Nephron progenitor cell (in vitro differentiated cells): ENCODE measurements around the gene BTN1A1.

Experiments used
- DNase-seq: peaks from one replicate; pipeline ENCODE4 v3.0.0; 2021
- H3K27ac Mint-ChIP-seq: 2 replicates; pipeline ENCODE4 v1.8.0; 2021; ENCODE audit warnings: mild to moderate bottlenecking, moderate library complexity, mixed read lengths
- H3K27me3 Mint-ChIP-seq: 2 replicates; pipeline ENCODE4 v1.8.0; 2021; ENCODE audit warnings: mild to moderate bottlenecking, low read depth, mixed read lengths; ENCODE audit not compliant: poor library complexity
- H3K36me3 Mint-ChIP-seq: 2 replicates; pipeline ENCODE4 v1.8.0; 2021; ENCODE audit warnings: low read depth, mixed read lengths
- H3K4me1 Mint-ChIP-seq: 2 replicates; pipeline ENCODE4 v1.8.0; 2021; ENCODE audit warnings: mixed read lengths
- H3K4me3 Mint-ChIP-seq: 2 replicates; pipeline ENCODE4 v1.8.0; 2021; ENCODE audit warnings: mild to moderate bottlenecking, moderate library complexity, mixed read lengths
- H3K9me3 Mint-ChIP-seq: 2 replicates; pipeline ENCODE4 v1.8.0; 2021; ENCODE audit warnings: mild to moderate bottlenecking, moderate library complexity, mixed read lengths
- CTCF ChIP-seq: fragments of 200-600 bp; sonication (generic); IDR thresholded peaks from 2 replicates; pipeline ENCODE4 v1.5.0; 2021; ENCODE audit warnings: antibody characterized with exemption

Gene BTN1A1

GRCh38 chr6:26525838-26526237 lies 25.7 kb downstream of the BTN1A1 start:
- no peak overlapping the region for H3K4me3 Mint-ChIP-seq
- TF ChIP-seq CTCF, result no peak
- no peaks in the 10 kb centered on the region for H3K9me3 Mint-ChIP-seq
- H3K36me3 Mint-ChIP-seq, result no peaks in the 10 kb centered on the region
- no peak overlapping the region for H3K27ac Mint-ChIP-seq
- H3K4me1 Mint-ChIP-seq, result peaks cover 22% of the 10 kb centered on the region
- DNase-seq, result no peak
- H3K27me3 Mint-ChIP-seq, result peaks cover 3% of the 10 kb centered on the region

- Mint-ChIP-seq H3K27me3 (peaks cover 3% of the 10 kb centered on the region), H3K36me3 (no peaks in the 10 kb centered on the region), H3K9me3 (no peaks in the 10 kb centered on the region), H3K4me1 (peaks cover 22% of the 10 kb centered on the region), H3K4me3 (no peak overlapping the region), H3K27ac (no peak overlapping the region)
- no peak for DNase-seq
- no peak for TF ChIP-seq CTCF
These were observed 26.8 kb downstream of the BTN1A1 start for GRCh38 chr6:26526928-26527327.

GRCh38 chr6:26530203-26530602 lies 30.1 kb downstream of the BTN1A1 start:
- no peak overlapping the region for H3K27ac Mint-ChIP-seq
- no peak for TF ChIP-seq CTCF
- H3K36me3 Mint-ChIP-seq, result no peaks in the 10 kb centered on the region
- H3K9me3 Mint-ChIP-seq, result no peaks in the 10 kb centered on the region
- H3K4me3 Mint-ChIP-seq, result no peak overlapping the region
- H3K27me3 Mint-ChIP-seq, result peaks cover 7% of the 10 kb centered on the region
- DNase-seq, result no peak
- peaks cover 22% of the 10 kb centered on the region for H3K4me1 Mint-ChIP-seq

- Mint-ChIP-seq H3K9me3 (no peaks in the 10 kb centered on the region), H3K36me3 (no peaks in the 10 kb centered on the region), H3K27me3 (peaks cover 7% of the 10 kb centered on the region), H3K4me3 (no peak overlapping the region), H3K4me1 (peaks cover 30% of the 10 kb centered on the region), H3K27ac (peak overlapping the region; percentile 20)
- TF ChIP-seq CTCF, result no peak
- DNase-seq, result no peak
These were observed 31.8 kb downstream of the BTN1A1 start for GRCh38 chr6:26531897-26532296.

- peaks cover 33% of the 10 kb centered on the region for H3K4me1 Mint-ChIP-seq
- H3K9me3 Mint-ChIP-seq, result no peaks in the 10 kb centered on the region
- peak overlapping the region; percentile 98 for H3K27ac Mint-ChIP-seq
- peaks cover 10% of the 10 kb centered on the region for H3K27me3 Mint-ChIP-seq
- DNase-seq, result peak; percentile 92
- TF ChIP-seq CTCF, result no peak
- H3K4me3 Mint-ChIP-seq, result peak overlapping the region; percentile 100
- no peaks in the 10 kb centered on the region for H3K36me3 Mint-ChIP-seq
These were observed 32.8 kb downstream of the BTN1A1 start for GRCh38 chr6:26532699-26533531.

GRCh38 chr6:26533532-26533931 lies 33.4 kb downstream of the BTN1A1 start:
- Mint-ChIP-seq H3K27me3 (peaks cover 10% of the 10 kb centered on the region), H3K4me1 (peaks cover 33% of the 10 kb centered on the region), H3K9me3 (no peaks in the 10 kb centered on the region), H3K27ac (peak overlapping the region; percentile 98), H3K36me3 (no peaks in the 10 kb centered on the region), H3K4me3 (peak overlapping the region; percentile 100)
- TF ChIP-seq CTCF, result no peak
- no peak for DNase-seq
